H9 (cell line): Measurements from ENCODE around the gene CTDSP2. TPM values are rescaled to one million over a fixed set of nuclear protein-coding genes. Genes with fewer than 3 reads are reported as not detected.
"Not testable (repeated sequence)": the region's sequence is repeated elsewhere in the genome, so short reads cannot be mapped to it uniquely, and the experiment has no call there.

Source experiments
- DNase-seq: peaks from one replicate; pipeline ENCODE4 v3.0.0-alpha.2; 2017
- H2AFZ ChIP-seq: one replicate; pipeline ENCODE4 v1.6.1; 2013; ENCODE audit warnings: mild to moderate bottlenecking, low read length, control low read depth, moderate library complexity
- H2AK5ac ChIP-seq: 2 replicates; pipeline ENCODE4 v1.6.1; 2013; ENCODE audit warnings: low read length, control low read depth, mixed read lengths; ENCODE audit not compliant: insufficient read length
- H2BK120ac ChIP-seq: one replicate; pipeline ENCODE4 v1.6.1; 2013; ENCODE audit warnings: low read depth, mild to moderate bottlenecking, low read length, control low read depth, inconsistent platforms; ENCODE audit not compliant: poor library complexity, severe bottlenecking
- H2BK12ac ChIP-seq: 2 replicates; pipeline ENCODE4 v1.6.1; 2013; ENCODE audit warnings: low read length, control low read depth, mixed read lengths, low read depth; ENCODE audit not compliant: insufficient read length
- H2BK15ac ChIP-seq: 2 replicates; pipeline ENCODE4 v1.6.1; 2013; ENCODE audit warnings: low read depth, low read length, control low read depth
- H2BK20ac ChIP-seq: one replicate; pipeline ENCODE4 v1.6.1; 2013; ENCODE audit warnings: low read depth, mild to moderate bottlenecking, low read length, control low read depth, inconsistent platforms; ENCODE audit not compliant: poor library complexity, severe bottlenecking
- H2BK5ac ChIP-seq: 2 replicates; pipeline ENCODE4 v1.6.1; 2013; ENCODE audit warnings: low read length, control low read depth, mixed read lengths; ENCODE audit not compliant: insufficient read length
- H3K14ac ChIP-seq: 2 replicates; pipeline ENCODE4 v1.6.1; 2013; ENCODE audit warnings: low read length, control low read depth; ENCODE audit not compliant: insufficient read depth
- H3K18ac ChIP-seq: 2 replicates; pipeline ENCODE4 v1.6.1; 2013; ENCODE audit warnings: low read depth, mild to moderate bottlenecking, mixed read lengths, low read length, control low read depth; ENCODE audit not compliant: insufficient read length
- H3K23ac ChIP-seq: 2 replicates; pipeline ENCODE4 v1.6.1; 2013; ENCODE audit warnings: low read length, control low read depth, mixed read lengths, low read depth; ENCODE audit not compliant: insufficient read length
- H3K23me2 ChIP-seq: 2 replicates; pipeline ENCODE4 v1.6.1; 2013; ENCODE audit warnings: low read depth, mild to moderate bottlenecking, mixed read lengths, low read length, control low read depth; ENCODE audit not compliant: insufficient read length, poor library complexity, severe bottlenecking
- H3K27ac ChIP-seq: 2 replicates; pipeline ENCODE4 v1.5.1; 2013; ENCODE audit warnings: low read length, control low read depth, mixed read lengths, low read depth; ENCODE audit not compliant: insufficient read length
- H3K27me3 ChIP-seq: 2 replicates; pipeline ENCODE4 v1.6.1; 2013; ENCODE audit warnings: low read length, control low read depth, inconsistent platforms; ENCODE audit not compliant: insufficient read depth
- H3K4ac ChIP-seq: 2 replicates; pipeline ENCODE4 v1.6.1; 2013; ENCODE audit warnings: low read depth, mild to moderate bottlenecking, control low read depth, inconsistent platforms, low read length, moderate library complexity
- H3K4me1 ChIP-seq: 2 replicates; pipeline ENCODE4 v1.6.1; 2013; ENCODE audit warnings: low read length, control low read depth, inconsistent platforms; ENCODE audit not compliant: insufficient read depth
- H3K4me2 ChIP-seq: 2 replicates; pipeline ENCODE4 v1.6.1; 2013; ENCODE audit warnings: low read length, control low read depth, mixed read lengths; ENCODE audit not compliant: insufficient read length, insufficient read depth
- H3K56ac ChIP-seq: 2 replicates; pipeline ENCODE4 v1.6.1; 2013; ENCODE audit warnings: low read depth, mild to moderate bottlenecking, mixed read lengths, low read length, control low read depth; ENCODE audit not compliant: insufficient read length
- H3K79me1 ChIP-seq: 2 replicates; pipeline ENCODE4 v1.6.1; 2013; ENCODE audit warnings: low read depth, mild to moderate bottlenecking, moderate library complexity, low read length, control low read depth, inconsistent platforms; ENCODE audit not compliant: insufficient read depth, poor library complexity, severe bottlenecking
- H3K79me2 ChIP-seq: 2 replicates; pipeline ENCODE4 v1.6.1; 2013; ENCODE audit warnings: low read length, control low read depth, inconsistent platforms; ENCODE audit not compliant: insufficient read depth
- H3K9ac ChIP-seq: 2 replicates; pipeline ENCODE4 v1.6.1; 2013; ENCODE audit warnings: low read length, control low read depth, mixed read lengths; ENCODE audit not compliant: insufficient read length; ENCODE audit errors: extremely low read depth
- H3K9me3 ChIP-seq: one replicate; pipeline ENCODE4 v1.6.1; 2013; ENCODE audit warnings: low read depth, low read length, inconsistent platforms; ENCODE audit not compliant: control insufficient read depth
- H3T11ph ChIP-seq: one replicate; pipeline ENCODE4 v1.6.1; 2013; ENCODE audit warnings: mild to moderate bottlenecking, low read length, control low read depth, inconsistent platforms
- H4K20me1 ChIP-seq: one replicate; pipeline ENCODE4 v1.6.1; 2013; ENCODE audit not compliant: control insufficient read depth, insufficient read length, insufficient read depth
- H4K5ac ChIP-seq: 2 replicates; pipeline ENCODE4 v1.6.1; 2013; ENCODE audit warnings: low read depth, mild to moderate bottlenecking, mixed read lengths, low read length, control low read depth; ENCODE audit not compliant: insufficient read length
- H4K8ac ChIP-seq: replicated peaks from 2 replicates; pipeline ENCODE4 v1.6.1; 2013; ENCODE audit warnings: low read length, control low read depth, mixed read lengths, low read depth; ENCODE audit not compliant: insufficient read length
- H4K91ac ChIP-seq: 2 replicates; pipeline ENCODE4 v1.6.1; 2013; ENCODE audit warnings: low read depth, mild to moderate bottlenecking, moderate library complexity, mixed read lengths, low read length, control low read depth; ENCODE audit not compliant: insufficient read length
- H3K27ac Mint-ChIP-seq, 3 experiments: 2 replicates in 2 of 3; 3 replicates in 1 of 3; pipeline ENCODE4 v1.8.0; 2020 to 2021; ENCODE audit warnings: mixed read lengths in 3 of 3, mild to moderate bottlenecking in 1 of 3, moderate library complexity in 1 of 3
- H3K27me3 Mint-ChIP-seq: 2 replicates; pipeline ENCODE4 v1.8.0; 2021; ENCODE audit warnings: low read depth, mild to moderate bottlenecking, moderate library complexity, mixed read lengths
- H3K36me3 Mint-ChIP-seq, 3 experiments: 2 replicates in 2 of 3; 3 replicates in 1 of 3; pipeline ENCODE4 v1.8.0; 2020 to 2021; ENCODE audit warnings: low read depth in 3 of 3, mixed read lengths in 3 of 3; ENCODE audit not compliant: insufficient read depth in 1 of 3
- H3K4me1 Mint-ChIP-seq, 2 experiments: 2 replicates each; pipeline ENCODE4 v1.8.0; 2020; ENCODE audit warnings: mixed read lengths in 2 of 2
- H3K4me3 Mint-ChIP-seq, 2 experiments: 2 replicates in 1 of 2; 3 replicates in 1 of 2; pipeline ENCODE4 v1.8.0; 2020 to 2021; ENCODE audit warnings: mild to moderate bottlenecking in 2 of 2, mixed read lengths in 2 of 2, moderate library complexity in 1 of 2
- H3K9me3 Mint-ChIP-seq, 2 experiments: 2 replicates in 1 of 2; 3 replicates in 1 of 2; pipeline ENCODE4 v1.8.0; 2020; ENCODE audit warnings: mild to moderate bottlenecking in 2 of 2, mixed read lengths in 2 of 2, moderate library complexity in 1 of 2
- CTCF ChIP-seq: fragments of 200-600 bp; sonication (generic); conservative IDR thresholded peaks from 3 replicates; pipeline ENCODE4 v1.8.0; 2021; ENCODE audit warnings: antibody characterized with exemption, mild to moderate bottlenecking
- WGBS: extraction: QIAGEN DNeasy Blood & Tissue Kit; methylation state at CpG from one replicate; pipeline ENCODE4 v1.1.7; 2013; ENCODE audit warnings: missing lambda C conversion rate, low lambda C conversion rate, mixed read lengths; ENCODE audit not compliant: insufficient read length; ENCODE audit errors: extremely low coverage; 5-methylcytosine and 5-hydroxymethylcytosine counted together
- total RNA-seq: library from RNA; stranded (reverse); gene quantifications from 2 replicates; pipeline ENCODE4 v1.2.1, GENCODE V29; 2021

Gene CTDSP2
- total RNA-seq, 1 experiment from 2014 or later: 103 TPM

GRCh38 chr12:57881475-57881874 is 34.9 kb upstream of the CTDSP2 start:
- H3K18ac ChIP-seq: no peak overlapping the region
- no peak overlapping the region for H2BK20ac ChIP-seq
- no peaks in the 10 kb centered on the region for H3K4me1 ChIP-seq
- H3K4ac ChIP-seq: no peak overlapping the region
- DNase-seq: no peak
- Mint-ChIP-seq H3K4me1 (no peaks in the 10 kb centered on the region), H3K36me3 (no peaks in the 10 kb centered on the region), H3K27me3 (peaks cover 5% of the 10 kb centered on the region; the same call in 1 of the 2 replicates), H3K27ac (no peak overlapping the region), H3K4me3 (no peak overlapping the region), H3K9me3 (peaks cover 0 to 6% of the 10 kb centered on the region in 2 experiments; a peak in 3 of 5 replicates)
- H3K9ac ChIP-seq: no peak overlapping the region
- H3K79me2 ChIP-seq: no peaks in the 10 kb centered on the region
- no peak for TF ChIP-seq CTCF
- no peak overlapping the region for H2BK15ac ChIP-seq
- H2AFZ ChIP-seq: no peak overlapping the region
- H3K9me3 ChIP-seq: no peaks in the 10 kb centered on the region
- no peaks in the 10 kb centered on the region for H3K27me3 ChIP-seq
- no peak overlapping the region for H3K27ac ChIP-seq
- no peaks in the 10 kb centered on the region for H4K20me1 ChIP-seq
- H3K14ac ChIP-seq: no peak overlapping the region
- H3T11ph ChIP-seq: no peak overlapping the region
- H2AK5ac ChIP-seq: no peak overlapping the region
- H2BK120ac ChIP-seq: no peak overlapping the region
- no peak overlapping the region for H3K4me2 ChIP-seq
- no peaks in the 10 kb centered on the region for H3K79me1 ChIP-seq
- no peaks in the 10 kb centered on the region for H3K23me2 ChIP-seq
- H3K23ac ChIP-seq: no peak overlapping the region
- no peak overlapping the region for H4K5ac ChIP-seq
- H2BK12ac ChIP-seq: no peak overlapping the region
- H4K8ac ChIP-seq: no peak overlapping the region
- H4K91ac ChIP-seq: no peak overlapping the region
- H2BK5ac ChIP-seq: no peak overlapping the region
- H3K56ac ChIP-seq: no peak overlapping the region

GRCh38 chr12:57881035-57881434 is 34.5 kb upstream of the CTDSP2 start:
- not testable (repeated sequence) for H2BK5ac ChIP-seq, H3K27ac Mint-ChIP-seq, H4K91ac ChIP-seq, H2BK12ac ChIP-seq, H3K27ac ChIP-seq, H3K9me3 ChIP-seq, H3K79me1 ChIP-seq, H4K8ac ChIP-seq, H3K36me3 Mint-ChIP-seq, H3K4ac ChIP-seq, H3K27me3 ChIP-seq, H4K20me1 ChIP-seq, DNase-seq, H3K14ac ChIP-seq, H2AK5ac ChIP-seq, H3K23ac ChIP-seq, H3K4me1 Mint-ChIP-seq, H3K4me1 ChIP-seq, H2BK20ac ChIP-seq, H3K9me3 Mint-ChIP-seq, H3K27me3 Mint-ChIP-seq, H3T11ph ChIP-seq, H3K9ac ChIP-seq, H3K56ac ChIP-seq, H2BK120ac ChIP-seq, H3K79me2 ChIP-seq, H3K23me2 ChIP-seq, H3K4me2 ChIP-seq, H4K5ac ChIP-seq, H3K4me3 Mint-ChIP-seq, H2AFZ ChIP-seq, H3K18ac ChIP-seq, H2BK15ac ChIP-seq
- WGBS: no CpG with 5 or more reads among the region's 9 CpGs
